CD4-positive, alpha-beta memory T cell (primary cell): ENCODE measurements around the gene AGRP. TPM values are rescaled to one million over a fixed set of nuclear protein-coding genes. Genes with fewer than 3 reads are reported as not detected.

Experiments used
- CTCF ChIA-PET: fragments of 350-600 bp; sonication (Branson Sonifier 250); formaldehyde crosslinking; loops from one replicate; lab custom pipeline; 2021; ENCODE audit warnings: inconsistent platforms; ENCODE audit not compliant: partially characterized antibody; lab: Charles Lee
- POLR2A ChIA-PET: fragments of 350-600 bp; sonication (Branson Sonifier 250); formaldehyde crosslinking; loops from one replicate; lab custom pipeline; 2021; ENCODE audit not compliant: partially characterized antibody; lab: Charles Lee
- DNase-seq, 5 donors: peaks; one replicate each; pipeline versions ENCODE4 v3.0.0 to v3.0.0-alpha.2; 2020 to 2022; ENCODE audit warnings: mixed read lengths in 1 of 5
- H3K27ac ChIP-seq: one replicate; pipeline ENCODE4 v1.7.0; 2013; ENCODE audit warnings: low read depth, low read length
- H3K27me3 ChIP-seq: 2 replicates; pipeline ENCODE4 v1.7.0; 2013; ENCODE audit warnings: mild to moderate bottlenecking, low read length, moderate library complexity; ENCODE audit not compliant: insufficient read depth
- H3K36me3 ChIP-seq: 2 replicates; pipeline ENCODE4 v1.7.0; 2013; ENCODE audit warnings: mild to moderate bottlenecking, low read length, moderate library complexity; ENCODE audit not compliant: insufficient read depth
- H3K4me1 ChIP-seq: 2 replicates; pipeline ENCODE4 v1.7.0; 2013; ENCODE audit warnings: mild to moderate bottlenecking, low read length, moderate library complexity; ENCODE audit not compliant: insufficient read depth
- H3K4me3 ChIP-seq, 2 donors: one replicate each; pipeline ENCODE4 v1.7.0; 2013; ENCODE audit warnings: low read length in 2 of 2, mild to moderate bottlenecking in 1 of 2
- H3K9me3 ChIP-seq, 2 donors: one replicate each; pipeline ENCODE4 v1.7.0; 2013; ENCODE audit warnings: low read length in 2 of 2, control low read depth in 1 of 2; ENCODE audit not compliant: control insufficient read depth in 1 of 2
- H3K27ac Mint-ChIP-seq, 7 donors: one replicate each; pipeline ENCODE4 v1.8.0; 2020 to 2021; ENCODE audit warnings: mixed read lengths in 7 of 7, mild to moderate bottlenecking in 6 of 7, inconsistent platforms in 3 of 7, moderate library complexity in 3 of 7
- H3K27me3 Mint-ChIP-seq, 2 donors: one replicate each; pipeline ENCODE4 v1.8.0; 2020 to 2021; ENCODE audit warnings: mixed read lengths in 2 of 2
- H3K36me3 Mint-ChIP-seq, 2 donors: one replicate each; pipeline ENCODE4 v1.8.0; 2020 to 2021; ENCODE audit warnings: mixed read lengths in 2 of 2, inconsistent platforms in 1 of 2, mild to moderate bottlenecking in 1 of 2
- H3K4me1 Mint-ChIP-seq, 4 donors: one replicate each; pipeline ENCODE4 v1.8.0; 2020 to 2021; ENCODE audit warnings: mixed read lengths in 4 of 4, mild to moderate bottlenecking in 1 of 4
- H3K4me3 Mint-ChIP-seq, 8 donors: one replicate each; pipeline ENCODE4 v1.8.0; 2020 to 2021; ENCODE audit warnings: mixed read lengths in 8 of 8, mild to moderate bottlenecking in 7 of 8, moderate library complexity in 6 of 8, inconsistent platforms in 3 of 8
- H3K9me3 Mint-ChIP-seq, 8 donors: one replicate each; pipeline ENCODE4 v1.8.0; 2020 to 2021; ENCODE audit warnings: mixed read lengths in 8 of 8, mild to moderate bottlenecking in 5 of 8, inconsistent platforms in 3 of 8, moderate library complexity in 1 of 8
- intact Hi-C: fragments of 100-400 bp; cut with micrococcal nuclease; formaldehyde crosslinking; loops from one replicate; pipeline ENCODE4 v1.15.1; 2023
- polyA plus RNA-seq, 2 donors: library from polyadenylated mRNA; unstranded; fragments of 300-500 nt; fragmentation: Illumina TruSeq; gene quantifications; one replicate each; pipeline ENCODE4 v1.2.3, GENCODE V29; 2021
- total RNA-seq, 2 experiments: library from RNA; stranded (reverse); gene quantifications; one replicate each; pipeline ENCODE4 v1.2.3, GENCODE V29; 2021

The AGRP gene
- not detected for total RNA-seq
- not detected for polyA plus RNA-seq

DNA sequence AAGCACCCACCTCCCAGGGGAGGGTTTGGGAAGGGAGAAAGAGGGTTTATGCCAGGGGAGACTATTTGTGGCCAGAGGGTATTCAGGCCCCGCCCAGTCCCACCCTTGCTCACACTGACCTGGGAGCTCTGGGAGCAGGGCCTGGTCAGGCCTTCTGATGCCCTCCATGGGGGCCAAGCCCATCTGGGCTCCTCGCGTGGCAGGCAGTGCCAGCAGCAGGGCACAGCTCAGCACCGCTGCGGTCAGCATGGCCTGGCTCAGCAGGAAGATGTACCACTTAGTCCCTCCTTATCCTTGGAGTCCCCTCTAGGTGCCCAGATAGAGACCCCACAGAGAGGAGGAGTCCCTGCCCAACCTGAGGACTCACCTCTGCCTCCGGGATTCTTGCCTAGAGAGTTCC, at the start of gene AGRP:
Gene AGRP (minus strand): TSS at position 398 of the 400 bp plus-strand sequence. CDS start 149 bp downstream, at position 249.
- intact Hi-C loops = no loop called here
- H3K9me3 Mint-ChIP-seq = no peaks in the 10 kb centered on the region
- Histone ChIP-seq H3K36me3 (peaks cover 20% of the 10 kb centered on the region), H3K27me3 (no peaks in the 10 kb centered on the region), H3K27ac (peak within 1 kb of the TSS; percentile 99), H3K4me3 (peak within 1 kb of the TSS; percentile 97 to 99), H3K4me1 (peaks cover 38% of the 10 kb centered on the region), H3K9me3 (no peaks in the 10 kb centered on the region)
- no peak for DNase-seq
- peak within 1 kb of the TSS; percentile 94 to 100 (median 99) for H3K4me3 Mint-ChIP-seq
- peak within 1 kb of the TSS; percentile 57 to 100 (median 98) for H3K27ac Mint-ChIP-seq
- ChIA-PET CTCF (interaction anchor here (3.3 to 25.6 kb wide), 2 partner anchors 8 to 34 kb away, joined by 51 to 712 read pairs; no protein-coding TSS in a partner anchor), POLR2A (interaction anchor here (0.6 to 0.7 kb wide), 2 partner anchors 26 to 79 kb away, joined by 3 read pairs; partner anchors contain the start of gene CTCF)
- H3K36me3 Mint-ChIP-seq = peaks cover 0 to 27% of the 10 kb centered on the region in 2 donors
- H3K27me3 Mint-ChIP-seq = no peaks in the 10 kb centered on the region
- peaks cover 13 to 49% (median 32%) of the 10 kb centered on the region in 4 donors for H3K4me1 Mint-ChIP-seq

DNA sequence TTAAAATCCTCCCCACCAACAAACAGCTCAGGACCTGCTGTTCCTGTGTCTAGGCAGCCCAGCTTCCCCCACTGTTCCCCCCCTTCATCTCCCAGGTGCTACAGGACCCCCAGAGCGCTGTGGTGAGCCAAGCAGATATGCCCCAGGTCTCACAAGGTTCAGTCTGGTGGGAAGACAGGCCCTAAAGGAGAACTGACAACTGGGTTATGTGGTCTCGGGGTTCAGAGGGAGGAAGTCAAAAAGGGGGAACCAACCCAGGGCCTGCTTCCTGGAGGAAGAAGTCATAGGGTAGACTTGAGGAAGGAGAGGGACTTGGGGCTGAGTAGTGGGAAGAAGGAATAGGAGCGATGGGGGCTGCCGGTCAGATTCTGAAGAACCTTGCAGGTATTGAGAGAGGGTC, 47.9 kb upstream of the AGRP start:
- Histone ChIP-seq H3K4me1 (peaks cover 28% of the 10 kb centered on the region), H3K27ac (no peak overlapping the region), H3K36me3 (no peaks in the 10 kb centered on the region), H3K4me3 (no peak overlapping the region), H3K27me3 (peaks cover 7% of the 10 kb centered on the region), H3K9me3 (no peaks in the 10 kb centered on the region)
- Mint-ChIP-seq H3K9me3 (no peaks in the 10 kb centered on the region), H3K36me3 (no peaks in the 10 kb centered on the region), H3K4me3 (peak overlapping the region in 4 of 8 donors; percentile 16 to 69 (median 55)), H3K27me3 (peaks cover 4 to 14% of the 10 kb centered on the region in 2 donors), H3K4me1 (peaks cover 6 to 40% (median 26%) of the 10 kb centered on the region in 4 donors), H3K27ac (peak overlapping the region in 3 of 7 donors; percentile 5 to 30 (median 11))
- intact Hi-C loops = no loop called here
- POLR2A ChIA-PET = interaction anchor here (0.6 to 2.9 kb wide), 5 partner anchors 9 to 83 kb away, joined by 3 to 18 read pairs (median 5); no protein-coding TSS in a partner anchor
- DNase-seq = no peak
- CTCF ChIA-PET = interaction anchor here (1.0 to 11.4 kb wide), 4 partner anchors 10 to 114 kb away, joined by 3 to 125 read pairs (median 18); partner anchors contain the start of gene CARMIL2

DNA sequence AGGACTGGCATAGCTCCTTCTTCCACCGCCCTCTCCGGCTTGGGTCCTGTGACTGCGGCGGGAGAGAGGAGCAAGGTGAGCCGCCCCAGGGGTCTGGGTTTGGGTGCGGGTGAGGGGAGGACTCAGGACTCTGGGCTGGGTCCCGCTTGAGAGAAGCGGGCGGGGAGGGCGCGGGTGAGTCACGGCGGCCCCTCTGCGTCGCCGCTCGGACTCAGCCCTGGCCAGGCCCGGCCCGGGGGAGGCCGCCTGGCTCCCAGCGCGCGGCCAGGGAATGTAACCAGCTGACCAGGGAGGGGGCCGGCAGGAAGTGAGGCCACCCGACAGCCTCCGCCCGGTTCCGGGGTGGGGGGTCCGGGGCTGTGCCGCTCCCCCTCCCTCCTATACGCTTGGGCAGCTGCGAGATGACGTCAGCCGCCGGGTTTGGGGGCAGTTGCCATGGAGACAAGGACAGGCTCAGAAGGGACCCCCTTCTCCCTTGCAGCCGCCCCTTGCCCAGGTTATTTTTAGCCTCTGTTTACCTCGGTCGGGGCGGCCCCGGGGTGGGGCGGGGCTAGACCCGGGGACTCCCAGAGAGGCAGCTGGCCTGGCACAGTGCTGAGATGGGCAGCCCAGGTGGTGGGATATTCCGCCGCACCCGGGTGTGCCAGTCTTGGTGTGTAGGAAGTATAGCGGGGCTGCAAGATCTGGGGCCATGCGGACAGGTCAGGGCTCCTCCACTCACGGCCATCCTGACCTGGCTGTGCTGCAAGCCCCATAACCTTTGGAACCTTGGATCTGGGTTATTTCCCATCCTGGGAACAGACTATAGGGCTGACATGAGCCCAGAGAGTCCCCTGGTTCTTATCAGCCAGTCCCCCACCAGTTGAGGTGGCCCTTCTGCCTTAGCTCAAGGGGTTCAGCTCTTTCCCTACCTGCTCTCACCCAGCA, 46.9 kb upstream of the AGRP start:
- Histone ChIP-seq H3K9me3 (no peaks in the 10 kb centered on the region), H3K4me3 (peak overlapping the region in 1 of 2 donors; percentile 50), H3K36me3 (no peaks in the 10 kb centered on the region), H3K4me1 (peaks cover 28% of the 10 kb centered on the region), H3K27me3 (peaks cover 7% of the 10 kb centered on the region), H3K27ac (no peak overlapping the region)
- intact Hi-C loops = no loop called here
- H3K27me3 Mint-ChIP-seq = peaks cover 4 to 14% of the 10 kb centered on the region in 2 donors
- H3K27ac Mint-ChIP-seq = peak overlapping the region in 2 of 7 donors; percentile 58 to 70
- POLR2A ChIA-PET = interaction anchor here (1.2 to 2.9 kb wide), 9 partner anchors 7 to 49 kb away, joined by 3 to 22 read pairs (median 6); partner anchors contain the start of genes ATP6V0D1 and CTCF
- H3K4me1 Mint-ChIP-seq = peaks cover 6 to 38% (median 24%) of the 10 kb centered on the region in 4 donors
- H3K9me3 Mint-ChIP-seq = no peaks in the 10 kb centered on the region
- peak in 1 of 5 donors; percentile 55 for DNase-seq
- H3K4me3 Mint-ChIP-seq = peak overlapping the region; percentile 73 to 87 (median 80)
- CTCF ChIA-PET = interaction anchor here (0.5 to 11.4 kb wide), 7 partner anchors 9 to 280 kb away, joined by 3 to 125 read pairs (median 5); partner anchors contain the start of gene CARMIL2
- H3K36me3 Mint-ChIP-seq = no peaks in the 10 kb centered on the region

DNA sequence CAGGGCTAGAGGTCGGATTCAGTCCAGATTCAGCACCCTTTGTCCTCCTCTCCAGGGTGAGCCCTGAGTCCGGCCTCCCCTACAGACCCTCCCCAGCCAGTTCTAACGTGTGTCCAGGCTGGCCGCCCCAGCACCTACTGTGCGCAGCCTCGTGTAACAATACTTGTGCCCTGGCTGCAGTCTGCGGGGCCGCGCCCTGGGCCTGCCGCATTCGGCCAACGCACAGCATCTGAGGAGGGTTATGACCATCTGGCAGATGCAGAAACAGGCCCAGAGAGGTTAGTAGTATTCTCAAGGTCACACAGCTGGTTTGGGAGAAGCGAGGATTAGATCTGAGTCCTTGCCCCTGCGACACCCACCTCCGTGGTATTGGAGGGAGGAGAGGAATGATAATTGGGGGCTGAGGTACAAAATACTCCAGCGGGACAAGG, 46.2 kb upstream of the AGRP start:
- no peaks in the 10 kb centered on the region for H3K9me3 Mint-ChIP-seq
- H3K27ac Mint-ChIP-seq = peak overlapping the region in 4 of 7 donors; percentile 42 to 84 (median 64)
- no peak overlapping the region for H3K27ac ChIP-seq
- ChIA-PET CTCF (interaction anchor here (0.7 to 11.4 kb wide), 6 partner anchors 8 to 115 kb away, joined by 3 to 125 read pairs (median 4); partner anchors contain the start of gene CARMIL2), POLR2A (interaction anchor here (1.0 to 2.9 kb wide), 9 partner anchors 8 to 406 kb away, joined by 3 to 22 read pairs (median 6); partner anchors contain the start of genes ATP6V0D1 and CTCF)
- H3K4me3 ChIP-seq = peak overlapping the region in 1 of 2 donors; percentile 50
- peak overlapping the region; percentile 73 to 87 (median 80) for H3K4me3 Mint-ChIP-seq
- H3K4me1 ChIP-seq = peaks cover 28% of the 10 kb centered on the region
- H3K9me3 ChIP-seq = no peaks in the 10 kb centered on the region
- H3K36me3 Mint-ChIP-seq = no peaks in the 10 kb centered on the region
- H3K27me3 Mint-ChIP-seq = peaks cover 4 to 14% of the 10 kb centered on the region in 2 donors
- H3K36me3 ChIP-seq = no peaks in the 10 kb centered on the region
- intact Hi-C loops = no loop called here
- no peak for DNase-seq
- peaks cover 6 to 42% (median 21%) of the 10 kb centered on the region in 4 donors for H3K4me1 Mint-ChIP-seq
- peaks cover 7% of the 10 kb centered on the region for H3K27me3 ChIP-seq

- Mint-ChIP-seq H3K9me3 (no peaks in the 10 kb centered on the region), H3K27ac (peak overlapping the region in 1 of 7 donors; percentile 58), H3K4me3 (peak overlapping the region; percentile 73 to 87 (median 80)), H3K36me3 (no peaks in the 10 kb centered on the region), H3K4me1 (peaks cover 4 to 45% (median 21%) of the 10 kb centered on the region in 4 donors), H3K27me3 (peaks cover 4 to 14% of the 10 kb centered on the region in 2 donors)
- Histone ChIP-seq H3K27me3 (peaks cover 7% of the 10 kb centered on the region), H3K27ac (no peak overlapping the region), H3K4me1 (peaks cover 28% of the 10 kb centered on the region), H3K36me3 (no peaks in the 10 kb centered on the region), H3K4me3 (peak overlapping the region; percentile 36 to 50), H3K9me3 (no peaks in the 10 kb centered on the region)
- ChIA-PET POLR2A (interaction anchor here (0.9 to 2.9 kb wide), 10 partner anchors 8 to 406 kb away, joined by 3 to 22 read pairs (median 6); partner anchors contain the start of genes ATP6V0D1 and CTCF), CTCF (interaction anchor here (0.7 to 11.4 kb wide), 7 partner anchors 8 to 116 kb away, joined by 3 to 125 read pairs (median 3); partner anchors contain the start of gene CARMIL2)
- intact Hi-C loops = no loop called here
- DNase-seq = no peak
Measured at GRCh38 chr16:67528870-67529581, 45.7 kb upstream of the AGRP start.

- intact Hi-C loops = no loop called here
- peaks cover 28% of the 10 kb centered on the region for H3K4me1 ChIP-seq
- peak within 1 kb of the TSS in 3 of 7 donors; percentile 42 to 84 (median 58) for H3K27ac Mint-ChIP-seq
- peaks cover 7% of the 10 kb centered on the region for H3K27me3 ChIP-seq
- POLR2A ChIA-PET = interaction anchor here (0.9 to 2.9 kb wide), 9 partner anchors 7 to 407 kb away, joined by 3 to 22 read pairs (median 6); partner anchors contain the start of gene CTCF
- H3K9me3 Mint-ChIP-seq = no peaks in the 10 kb centered on the region
- no peaks in the 10 kb centered on the region for H3K36me3 Mint-ChIP-seq
- peak within 1 kb of the TSS; percentile 36 to 50 for H3K4me3 ChIP-seq
- no peaks in the 10 kb centered on the region for H3K36me3 ChIP-seq
- DNase-seq = peak in 2 of 5 donors; percentile 28 to 35
- CTCF ChIA-PET = interaction anchor here (0.7 to 5.7 kb wide), 5 partner anchors 8 to 116 kb away, joined by 3 to 27 read pairs (median 3); partner anchors contain the start of gene CARMIL2
- H3K9me3 ChIP-seq = no peaks in the 10 kb centered on the region
- H3K27ac ChIP-seq = no peak within 1 kb of the TSS
- peak within 1 kb of the TSS; percentile 73 to 87 (median 80) for H3K4me3 Mint-ChIP-seq
- H3K4me1 Mint-ChIP-seq = peaks cover 4 to 46% (median 20%) of the 10 kb centered on the region in 4 donors
- peaks cover 4 to 14% of the 10 kb centered on the region in 2 donors for H3K27me3 Mint-ChIP-seq
Measured at GRCh38 chr16:67528222-67528869, 45.0 kb upstream of the AGRP start, which contains the start of gene RIPOR1. TSS of gene RIPOR1 (plus strand) at chr16:67528829. CDS start at chr16:67538447, 9,618 bp downstream.
